Subcutaneous abdominal adipose tissue (tissue), 5 donors: ENCODE data around the gene ZC3HAV1.

Experiments
- H3K27ac ChIP-seq: one replicate; pipeline ENCODE4 v1.7.0; 2013; ENCODE audit warnings: low read depth, mild to moderate bottlenecking, inconsistent platforms, low read length, moderate library complexity
- H3K27me3 ChIP-seq, 5 donors: one replicate each; pipeline ENCODE4 v1.7.0; 2013; ENCODE audit warnings: low read length in 5 of 5, inconsistent platforms in 1 of 5; ENCODE audit not compliant: control insufficient read depth in 5 of 5, insufficient read depth in 4 of 5
- H3K36me3 ChIP-seq, 5 donors: one replicate each; pipeline ENCODE4 v1.7.0; 2013; ENCODE audit warnings: low read length in 5 of 5; ENCODE audit not compliant: control insufficient read depth in 5 of 5, insufficient read depth in 5 of 5
- H3K4me1 ChIP-seq, 5 donors: one replicate each; pipeline ENCODE4 v1.7.0; 2013; ENCODE audit warnings: low read length in 5 of 5, mild to moderate bottlenecking in 3 of 5, moderate library complexity in 1 of 5; ENCODE audit not compliant: control insufficient read depth in 5 of 5, insufficient read depth in 5 of 5
- H3K4me3 ChIP-seq, 5 donors: one replicate each; pipeline ENCODE4 v1.7.0; 2013; ENCODE audit warnings: low read length in 5 of 5, low read depth in 1 of 5
- H3K9ac ChIP-seq, 5 donors: one replicate each; pipeline ENCODE4 v1.7.0; 2013; ENCODE audit warnings: low read length in 5 of 5, mild to moderate bottlenecking in 4 of 5, moderate library complexity in 3 of 5
- H3K9me3 ChIP-seq, 5 donors: one replicate each; pipeline ENCODE4 v1.7.0; 2013; ENCODE audit warnings: low read length in 5 of 5; ENCODE audit not compliant: control insufficient read depth in 5 of 5
- donor health status: healthy.
- donor health status: healthy.
- donor health status: healthy.
- donor health status: healthy.
- donor health status: healthy.

The ZC3HAV1 gene

GRCh38 chr7:139046143-139046542 is 63.4 kb downstream of the ZC3HAV1 start:
- Histone ChIP-seq H3K27ac (no peak overlapping the region), H3K36me3 (peaks cover 28 to 50% (median 36%) of the 10 kb centered on the region in 5 donors), H3K27me3 (no peaks in the 10 kb centered on the region), H3K9me3 (no peaks in the 10 kb centered on the region), H3K4me1 (peaks cover 0 to 18% (median 6%) of the 10 kb centered on the region in 5 donors), H3K9ac (no peak overlapping the region), H3K4me3 (no peak overlapping the region)

DNA sequence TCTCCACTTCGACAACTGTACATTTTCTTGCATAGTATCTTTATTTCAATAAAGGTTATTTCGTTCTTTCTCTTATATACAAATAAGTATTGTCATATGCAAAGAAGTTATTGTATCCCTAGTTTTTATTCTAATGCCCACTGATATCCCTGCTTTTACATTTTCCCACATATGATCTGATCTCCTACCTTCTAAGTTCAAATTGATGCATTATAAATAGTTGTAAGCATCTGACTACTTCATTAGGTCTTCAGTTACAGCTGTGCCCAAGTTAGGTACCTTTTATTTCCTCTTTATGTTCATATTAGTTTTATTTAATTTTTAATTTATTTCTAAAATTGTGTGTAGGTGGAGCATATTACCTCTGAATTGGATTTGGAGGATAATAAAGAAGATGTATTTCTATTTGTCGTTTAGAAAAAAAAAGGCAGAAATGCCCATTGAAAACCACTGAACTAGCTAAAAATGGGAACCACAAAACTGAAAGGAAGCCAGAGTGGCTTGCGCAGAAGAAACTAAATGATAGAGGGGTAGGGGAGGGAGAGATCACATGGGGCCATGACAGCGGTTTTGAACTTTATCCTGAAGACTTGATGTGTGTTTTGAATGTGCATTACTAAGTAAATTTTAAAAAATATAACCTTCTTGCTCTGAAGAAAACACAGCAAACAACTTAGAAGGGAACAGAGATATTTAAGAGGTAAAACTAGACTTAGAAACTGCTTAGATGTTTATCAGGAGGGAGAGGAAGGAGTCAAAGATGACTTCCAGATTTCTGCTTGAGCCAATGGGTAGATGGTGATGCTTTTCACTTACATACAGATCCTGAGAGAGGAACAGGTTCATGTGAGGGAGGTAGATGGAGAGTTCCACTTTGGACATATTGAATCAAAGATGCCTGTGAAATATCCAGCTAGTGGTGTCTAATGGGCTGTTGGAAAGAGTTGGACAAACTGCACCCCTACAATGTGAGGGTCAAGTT is 64.4 kb downstream of the ZC3HAV1 start:
- Histone ChIP-seq H3K27ac (no peak overlapping the region), H3K36me3 (peaks cover 27 to 41% (median 34%) of the 10 kb centered on the region in 5 donors), H3K27me3 (no peaks in the 10 kb centered on the region)

DNA sequence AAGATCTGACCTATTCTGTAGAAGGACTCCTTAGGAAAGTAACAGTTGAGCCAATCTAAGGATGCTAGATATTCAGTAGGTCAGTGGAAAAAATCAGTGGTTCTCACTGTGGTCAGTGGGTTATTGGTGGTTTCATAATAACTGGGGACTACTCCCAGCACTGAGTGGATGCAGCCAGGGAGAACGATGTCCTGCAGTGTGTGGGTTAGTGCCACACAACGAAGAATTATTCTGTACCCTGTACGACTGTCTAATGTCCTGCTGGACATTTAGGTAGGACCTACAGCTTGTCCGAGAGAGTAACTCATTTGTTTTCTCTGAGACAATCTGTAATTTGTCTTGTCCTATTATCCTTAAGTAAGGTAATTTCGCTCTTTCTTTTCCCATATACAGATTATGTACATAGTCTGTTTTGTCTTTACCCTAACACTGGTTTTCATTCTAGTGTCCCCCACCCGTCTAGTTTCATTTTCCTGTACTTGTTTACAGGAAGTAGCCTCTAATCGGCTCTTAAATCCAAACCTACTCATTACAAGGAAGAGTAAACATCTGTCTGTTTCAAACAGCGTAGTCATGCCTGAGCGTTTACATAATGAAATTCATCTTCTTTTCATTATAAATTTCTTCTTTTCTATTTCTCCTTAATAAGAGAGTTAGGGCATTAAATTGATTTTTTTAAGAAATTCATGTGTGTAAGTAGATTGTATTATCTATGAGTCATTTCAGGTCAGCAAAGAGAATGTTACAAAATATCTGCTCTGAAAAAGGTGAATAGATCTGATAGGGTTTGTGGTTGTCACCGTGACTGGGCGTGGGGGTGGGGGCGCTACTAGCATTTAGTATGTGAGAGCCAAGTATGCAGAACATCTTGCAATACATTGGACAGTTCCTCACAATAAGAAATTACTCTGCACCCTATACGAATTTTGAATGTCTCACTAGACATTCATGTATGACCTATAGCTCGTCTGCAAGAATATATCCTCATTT is 65.4 kb downstream of the ZC3HAV1 start:
- no peak overlapping the region for H3K9ac ChIP-seq
- no peak overlapping the region for H3K4me3 ChIP-seq
- no peaks in the 10 kb centered on the region for H3K27me3 ChIP-seq
- peaks cover 0 to 18% (median 6%) of the 10 kb centered on the region in 5 donors for H3K4me1 ChIP-seq
- H3K36me3 ChIP-seq = peaks cover 24 to 32% (median 25%) of the 10 kb centered on the region in 5 donors
- no peaks in the 10 kb centered on the region for H3K9me3 ChIP-seq
- H3K27ac ChIP-seq = no peak overlapping the region

More for the DNA sequence above, 64.4 kb downstream of the ZC3HAV1 start:
- no peaks in the 10 kb centered on the region for H3K9me3 ChIP-seq
- H3K4me3 ChIP-seq = no peak overlapping the region
- H3K9ac ChIP-seq = no peak overlapping the region
- H3K4me1 ChIP-seq = peaks cover 0 to 18% (median 6%) of the 10 kb centered on the region in 5 donors

GRCh38 chr7:139041378-139042085 is 68.0 kb downstream of the ZC3HAV1 start:
- Histone ChIP-seq H3K27me3 (no peaks in the 10 kb centered on the region), H3K9ac (no peak overlapping the region), H3K4me1 (peaks cover 0 to 18% (median 6%) of the 10 kb centered on the region in 5 donors), H3K36me3 (peaks cover 7 to 15% (median 9%) of the 10 kb centered on the region in 5 donors), H3K27ac (no peak overlapping the region), H3K4me3 (no peak overlapping the region), H3K9me3 (no peaks in the 10 kb centered on the region)

- H3K36me3 ChIP-seq = peaks cover 0 to 4% (median 2%) of the 10 kb centered on the region in 5 donors
Measured at GRCh38 chr7:139038691-139039090, 70.8 kb downstream of the ZC3HAV1 start.

GRCh38 chr7:139036901-139037300 is 72.6 kb downstream of the ZC3HAV1 start:
- H3K27ac ChIP-seq = no peak overlapping the region
- no peak overlapping the region for H3K9ac ChIP-seq
- no peaks in the 10 kb centered on the region for H3K27me3 ChIP-seq
- peaks cover 0 to 10% (median 3%) of the 10 kb centered on the region in 5 donors for H3K36me3 ChIP-seq
- peaks cover 0 to 27% (median 17%) of the 10 kb centered on the region in 5 donors for H3K4me1 ChIP-seq
- H3K9me3 ChIP-seq = no peaks in the 10 kb centered on the region
- no peak overlapping the region for H3K4me3 ChIP-seq

More at GRCh38 chr7:139038691-139039090, 70.8 kb downstream of the ZC3HAV1 start:
- Histone ChIP-seq H3K9me3 (no peaks in the 10 kb centered on the region), H3K27me3 (no peaks in the 10 kb centered on the region), H3K4me3 (no peak overlapping the region), H3K4me1 (peaks cover 0 to 27% (median 17%) of the 10 kb centered on the region in 5 donors), H3K9ac (no peak overlapping the region), H3K27ac (no peak overlapping the region)

DNA sequence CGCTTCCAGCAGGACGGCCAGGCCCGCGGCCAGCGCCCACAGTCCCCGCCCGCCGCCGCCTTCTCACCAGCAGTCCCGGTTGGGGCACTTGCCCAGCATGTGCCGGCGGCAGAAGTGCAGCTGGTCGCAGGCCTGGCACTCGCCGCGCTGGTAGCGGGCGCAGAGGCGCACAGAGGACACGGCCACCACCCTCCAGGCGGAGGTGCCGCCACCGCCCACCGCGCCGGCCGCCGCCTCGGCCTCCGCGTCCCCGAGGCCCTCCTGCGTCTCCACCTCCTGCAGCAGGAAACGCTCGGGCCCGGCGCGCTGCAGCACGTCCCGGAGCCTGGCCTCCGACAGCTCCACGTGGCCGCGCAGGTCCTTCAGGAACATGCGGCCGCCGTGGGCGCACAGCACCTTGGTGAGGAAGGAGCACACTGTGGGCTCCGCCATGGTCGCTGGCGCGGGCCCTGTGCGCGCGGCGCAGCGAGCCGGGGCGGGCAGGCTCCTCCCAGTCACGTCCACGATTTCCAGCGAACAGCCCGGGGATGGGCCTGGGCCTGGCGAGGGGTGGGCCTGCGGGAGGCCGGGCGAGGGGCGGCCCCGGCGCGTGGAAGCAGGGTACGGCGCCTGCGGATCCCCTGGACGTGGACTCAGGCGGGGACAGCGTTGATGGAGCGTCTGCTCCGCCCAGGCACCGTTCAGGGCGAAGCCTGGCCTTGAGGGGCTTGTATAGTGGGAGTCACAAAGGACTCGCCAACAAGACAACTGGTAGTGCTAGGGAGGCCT is 73.8 kb downstream of the ZC3HAV1 start, which contains the start of gene ZC3HAV1L:
ZC3HAV1L (minus strand) TSS at position 457 of the 768 bp plus-strand sequence; CDS start at position 432, 25 bp downstream.
- Histone ChIP-seq H3K27me3 (no peaks in the 10 kb centered on the region), H3K9me3 (no peaks in the 10 kb centered on the region), H3K9ac (peak within 1 kb of the TSS in 4 of 5 donors; percentile 32 to 72 (median 66)), H3K36me3 (peaks cover 0 to 14% (median 3%) of the 10 kb centered on the region in 5 donors), H3K4me1 (peaks cover 0 to 27% (median 17%) of the 10 kb centered on the region in 5 donors), H3K27ac (no peak within 1 kb of the TSS), H3K4me3 (peak within 1 kb of the TSS; percentile 77 to 95 (median 86))

GRCh38 chr7:139034855-139035585 is 74.5 kb downstream of the ZC3HAV1 start:
- H3K36me3 ChIP-seq = peaks cover 0 to 15% (median 3%) of the 10 kb centered on the region in 5 donors
- H3K4me3 ChIP-seq = peak overlapping the region; percentile 77 to 95 (median 86)
- H3K4me1 ChIP-seq = peaks cover 0 to 27% (median 17%) of the 10 kb centered on the region in 5 donors
- H3K9ac ChIP-seq = peak overlapping the region in 3 of 5 donors; percentile 62 to 72 (median 69)
- H3K27ac ChIP-seq = no peak overlapping the region
- no peaks in the 10 kb centered on the region for H3K9me3 ChIP-seq
- H3K27me3 ChIP-seq = no peaks in the 10 kb centered on the region
